ENCODE data around the gene GSTM5. TPM values are rescaled to one million over a fixed set of nuclear protein-coding genes. Genes with fewer than 3 reads are reported as not detected.

GSTM5 gene
- total and polyA plus RNA-seq, 2 of the 13 experiments (the other 11 are each of a cell fraction or from before 2014, with no cell fraction given): not detected

DNA sequence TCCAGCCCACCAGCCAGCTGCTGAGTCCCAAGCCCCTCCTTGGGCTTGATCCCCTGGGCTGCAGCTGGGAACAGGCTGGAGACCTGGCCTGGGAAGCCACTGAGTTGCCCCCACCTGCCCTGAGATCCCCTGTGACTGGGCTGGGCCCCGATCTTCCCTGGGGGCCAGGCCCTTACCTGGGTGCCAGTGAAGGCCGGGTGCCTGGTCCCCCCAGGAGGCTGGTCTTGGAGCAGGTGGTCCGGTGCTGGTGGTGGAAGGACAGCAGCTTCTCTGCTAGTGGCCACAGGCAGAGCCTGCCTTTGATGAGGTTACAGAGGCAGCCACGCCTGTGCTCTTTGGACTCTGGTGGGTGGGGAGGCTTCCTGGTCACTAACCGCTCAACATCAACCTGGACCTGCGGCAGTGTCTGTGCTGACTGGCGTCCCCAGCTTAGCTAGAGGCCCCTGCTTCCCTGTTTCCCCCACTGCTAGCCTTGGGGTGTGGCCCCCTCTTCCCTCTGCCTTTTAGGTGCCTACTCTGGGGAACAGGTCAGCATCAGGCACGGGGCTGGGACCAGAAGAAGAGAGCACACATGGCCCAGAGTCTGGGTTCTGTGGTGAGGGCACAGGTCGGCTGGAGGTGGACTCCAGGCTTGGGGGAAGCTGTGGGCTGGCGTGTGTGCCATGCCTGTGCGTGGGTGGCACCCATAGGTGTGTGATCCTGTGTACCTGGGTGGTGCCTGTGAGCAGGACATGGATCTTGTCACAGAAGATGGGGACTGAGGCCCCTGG, 51.8 kb downstream of the GSTM5 start, which contains the start of gene EPS8L3 (continued):
- TF ChIP-seq FOXA3 (CRISPR knock-in tag; IDR thresholded peaks at IDR 0.05) (peak; percentile 62), ZBTB7A (CRISPR knock-in tag; IDR thresholded peaks at IDR 0.05) (no peak), ZNF260 (CRISPR knock-in tag; IDR thresholded peaks at IDR 0.05; ENCODE audit: borderline replicate concordance, low read depth) (no peak), SALL1 (CRISPR knock-in tag; IDR thresholded peaks at IDR 0.05) (peak; percentile 86), ZNF607 (CRISPR knock-in tag; IDR thresholded peaks at IDR 0.05; ENCODE audit: borderline replicate concordance) (no peak), MXD4 (CRISPR knock-in tag; IDR thresholded peaks at IDR 0.05) (0 out of 2 replicates have a peak, but pooled peaks have one; percentile 32), PCBP1 (IDR thresholded peaks at IDR 0.05; ENCODE audit: borderline replicate concordance, low read depth, low read length) (no peak), WIZ (CRISPR knock-in tag; IDR thresholded peaks at IDR 0.05) (no peak), TAF15 (IDR thresholded peaks at IDR 0.05; ENCODE audit: low read depth, low read length, poor library complexity, severe bottlenecking) (no peak), SMAD1 (CRISPR knock-in tag; IDR thresholded peaks at IDR 0.05; ENCODE audit: borderline replicate concordance, low read depth) (peak; percentile 62; the same call in 1 of the 2 replicates), POLR2A (IDR thresholded peaks at IDR 0.05; ENCODE audit: insufficient read depth in 1 of 2, low read depth in 2 of 2, low read length in 2 of 2) (peak; percentile 51 to 99; a peak in 3 of 4 replicates), NFE2 (CRISPR knock-in tag; IDR thresholded peaks at IDR 0.05) (no peak), ZNF891 (CRISPR knock-in tag; IDR thresholded peaks at IDR 0.05) (no peak), ZSCAN25 (CRISPR knock-in tag; IDR thresholded peaks at IDR 0.05) (no peak), ATF7 (IDR thresholded peaks at IDR 0.05) (no peak), ATF7 (CRISPR knock-in tag; IDR thresholded peaks at IDR 0.05) (no peak)
- TF ChIP-seq, protein P1, sequence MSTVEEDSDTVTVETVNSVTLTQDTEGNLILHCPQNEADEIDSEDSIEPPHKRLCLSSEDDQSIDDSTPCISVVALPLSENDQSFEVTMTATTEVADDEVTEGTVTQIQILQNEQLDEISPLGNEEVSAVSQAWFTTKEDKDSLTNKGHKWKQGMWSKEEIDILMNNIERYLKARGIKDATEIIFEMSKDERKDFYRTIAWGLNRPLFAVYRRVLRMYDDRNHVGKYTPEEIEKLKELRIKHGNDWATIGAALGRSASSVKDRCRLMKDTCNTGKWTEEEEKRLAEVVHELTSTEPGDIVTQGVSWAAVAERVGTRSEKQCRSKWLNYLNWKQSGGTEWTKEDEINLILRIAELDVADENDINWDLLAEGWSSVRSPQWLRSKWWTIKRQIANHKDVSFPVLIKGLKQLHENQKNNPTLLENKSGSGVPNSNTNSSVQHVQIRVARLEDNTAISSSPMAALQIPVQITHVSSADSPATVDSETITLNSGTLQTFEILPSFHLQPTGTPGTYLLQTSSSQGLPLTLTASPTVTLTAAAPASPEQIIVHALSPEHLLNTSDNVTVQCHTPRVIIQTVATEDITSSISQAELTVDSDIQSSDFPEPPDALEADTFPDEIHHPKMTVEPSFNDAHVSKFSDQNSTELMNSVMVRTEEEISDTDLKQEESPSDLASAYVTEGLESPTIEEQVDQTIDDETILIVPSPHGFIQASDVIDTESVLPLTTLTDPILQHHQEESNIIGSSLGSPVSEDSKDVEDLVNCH (CRISPR knock-in tag; IDR thresholded peaks at IDR 0.05): no peak
- TF ChIP-seq, protein P2, sequence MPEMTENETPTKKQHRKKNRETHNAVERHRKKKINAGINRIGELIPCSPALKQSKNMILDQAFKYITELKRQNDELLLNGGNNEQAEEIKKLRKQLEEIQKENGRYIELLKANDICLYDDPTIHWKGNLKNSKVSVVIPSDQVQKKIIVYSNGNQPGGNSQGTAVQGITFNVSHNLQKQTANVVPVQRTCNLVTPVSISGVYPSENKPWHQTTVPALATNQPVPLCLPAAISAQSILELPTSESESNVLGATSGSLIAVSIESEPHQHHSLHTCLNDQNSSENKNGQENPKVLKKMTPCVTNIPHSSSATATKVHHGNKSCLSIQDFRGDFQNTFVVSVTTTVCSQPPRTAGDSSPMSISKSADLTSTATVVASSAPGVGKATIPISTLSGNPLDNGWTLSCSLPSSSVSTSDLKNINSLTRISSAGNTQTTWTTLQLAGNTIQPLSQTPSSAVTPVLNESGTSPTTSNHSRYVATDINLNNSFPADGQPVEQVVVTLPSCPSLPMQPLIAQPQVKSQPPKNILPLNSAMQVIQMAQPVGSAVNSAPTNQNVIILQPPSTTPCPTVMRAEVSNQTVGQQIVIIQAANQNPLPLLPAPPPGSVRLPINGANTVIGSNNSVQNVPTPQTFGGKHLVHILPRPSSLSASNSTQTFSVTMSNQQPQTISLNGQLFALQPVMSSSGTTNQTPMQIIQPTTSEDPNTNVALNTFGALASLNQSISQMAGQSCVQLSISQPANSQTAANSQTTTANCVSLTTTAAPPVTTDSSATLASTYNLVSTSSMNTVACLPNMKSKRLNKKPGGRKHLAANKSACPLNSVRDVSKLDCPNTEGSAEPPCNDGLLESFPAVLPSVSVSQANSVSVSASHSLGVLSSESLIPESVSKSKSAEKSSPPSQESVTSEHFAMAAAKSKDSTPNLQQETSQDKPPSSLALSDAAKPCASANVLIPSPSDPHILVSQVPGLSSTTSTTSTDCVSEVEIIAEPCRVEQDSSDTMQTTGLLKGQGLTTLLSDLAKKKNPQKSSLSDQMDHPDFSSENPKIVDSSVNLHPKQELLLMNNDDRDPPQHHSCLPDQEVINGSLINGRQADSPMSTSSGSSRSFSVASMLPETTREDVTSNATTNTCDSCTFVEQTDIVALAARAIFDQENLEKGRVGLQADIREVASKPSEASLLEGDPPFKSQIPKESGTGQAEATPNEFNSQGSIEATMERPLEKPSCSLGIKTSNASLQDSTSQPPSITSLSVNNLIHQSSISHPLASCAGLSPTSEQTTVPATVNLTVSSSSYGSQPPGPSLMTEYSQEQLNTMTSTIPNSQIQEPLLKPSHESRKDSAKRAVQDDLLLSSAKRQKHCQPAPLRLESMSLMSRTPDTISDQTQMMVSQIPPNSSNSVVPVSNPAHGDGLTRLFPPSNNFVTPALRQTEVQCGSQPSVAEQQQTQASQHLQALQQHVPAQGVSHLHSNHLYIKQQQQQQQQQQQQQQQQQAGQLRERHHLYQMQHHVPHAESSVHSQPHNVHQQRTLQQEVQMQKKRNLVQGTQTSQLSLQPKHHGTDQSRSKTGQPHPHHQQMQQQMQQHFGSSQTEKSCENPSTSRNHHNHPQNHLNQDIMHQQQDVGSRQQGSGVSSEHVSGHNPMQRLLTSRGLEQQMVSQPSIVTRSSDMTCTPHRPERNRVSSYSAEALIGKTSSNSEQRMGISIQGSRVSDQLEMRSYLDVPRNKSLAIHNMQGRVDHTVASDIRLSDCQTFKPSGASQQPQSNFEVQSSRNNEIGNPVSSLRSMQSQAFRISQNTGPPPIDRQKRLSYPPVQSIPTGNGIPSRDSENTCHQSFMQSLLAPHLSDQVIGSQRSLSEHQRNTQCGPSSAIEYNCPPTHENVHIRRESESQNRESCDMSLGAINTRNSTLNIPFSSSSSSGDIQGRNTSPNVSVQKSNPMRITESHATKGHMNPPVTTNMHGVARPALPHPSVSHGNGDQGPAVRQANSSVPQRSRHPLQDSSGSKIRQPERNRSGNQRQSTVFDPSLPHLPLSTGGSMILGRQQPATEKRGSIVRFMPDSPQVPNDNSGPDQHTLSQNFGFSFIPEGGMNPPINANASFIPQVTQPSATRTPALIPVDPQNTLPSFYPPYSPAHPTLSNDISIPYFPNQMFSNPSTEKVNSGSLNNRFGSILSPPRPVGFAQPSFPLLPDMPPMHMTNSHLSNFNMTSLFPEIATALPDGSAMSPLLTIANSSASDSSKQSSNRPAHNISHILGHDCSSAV (CRISPR knock-in tag; IDR thresholded peaks at IDR 0.05; ENCODE audit: borderline replicate concordance): no peak
- TF ChIP-seq, protein P3, sequence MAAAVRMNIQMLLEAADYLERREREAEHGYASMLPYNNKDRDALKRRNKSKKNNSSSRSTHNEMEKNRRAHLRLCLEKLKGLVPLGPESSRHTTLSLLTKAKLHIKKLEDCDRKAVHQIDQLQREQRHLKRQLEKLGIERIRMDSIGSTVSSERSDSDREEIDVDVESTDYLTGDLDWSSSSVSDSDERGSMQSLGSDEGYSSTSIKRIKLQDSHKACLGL (CRISPR knock-in tag; IDR thresholded peaks at IDR 0.05): peak; percentile 92

Measured in HepG2 (cell line).